CD8-positive, alpha-beta memory T cell (primary cell): ENCODE data around the gene SETDB2. TPM values are rescaled to one million over a fixed set of nuclear protein-coding genes. Genes with fewer than 3 reads are reported as not detected.
A peak's percentile ranks its signal among the peaks of the same experiment; 100 is the strongest.

Experiments
- CTCF ChIA-PET: fragments of 350-600 bp; sonication (Branson Sonifier 250); formaldehyde crosslinking; loops from one replicate; lab custom pipeline; 2021; ENCODE audit warnings: antibody characterized with exemption; lab: Charles Lee
- POLR2A ChIA-PET: fragments of 350-600 bp; sonication (Branson Sonifier 250); formaldehyde crosslinking; loops from one replicate; lab custom pipeline; 2021; ENCODE audit warnings: antibody characterized with exemption; lab: Charles Lee
- DNase-seq, 5 donors: peaks; one replicate each; pipeline versions ENCODE4 v3.0.0 to v3.0.0-alpha.2; 2020 to 2022; ENCODE audit warnings: mixed read lengths in 1 of 5
- H3K27ac ChIP-seq: one replicate; pipeline ENCODE4 v1.7.0; 2013; ENCODE audit warnings: low read depth, mild to moderate bottlenecking, low read length, moderate library complexity
- H3K27me3 ChIP-seq: 2 replicates; pipeline ENCODE4 v1.7.0; 2013; ENCODE audit warnings: low read length, mild to moderate bottlenecking; ENCODE audit not compliant: insufficient read depth, poor library complexity, severe bottlenecking
- H3K36me3 ChIP-seq: 2 replicates; pipeline ENCODE4 v1.7.0; 2013; ENCODE audit warnings: mild to moderate bottlenecking, low read length, moderate library complexity; ENCODE audit not compliant: insufficient read depth
- H3K4me1 ChIP-seq: 2 replicates; pipeline ENCODE4 v1.7.0; 2013; ENCODE audit warnings: mild to moderate bottlenecking, low read length, moderate library complexity; ENCODE audit not compliant: insufficient read depth
- H3K4me3 ChIP-seq: 2 replicates; pipeline ENCODE4 v1.7.0; 2013; ENCODE audit warnings: mild to moderate bottlenecking, low read length
- H3K9me3 ChIP-seq: 2 replicates; pipeline ENCODE4 v1.7.0; 2013; ENCODE audit warnings: mild to moderate bottlenecking, low read length
- H3K27ac Mint-ChIP-seq, 8 donors: one replicate each; pipeline ENCODE4 v1.8.0; 2020 to 2021; ENCODE audit warnings: mixed read lengths in 8 of 8, mild to moderate bottlenecking in 6 of 8, inconsistent platforms in 3 of 8, moderate library complexity in 3 of 8
- H3K27me3 Mint-ChIP-seq, 2 donors: one replicate each; pipeline ENCODE4 v1.8.0; 2020 to 2021; ENCODE audit warnings: mixed read lengths in 2 of 2, mild to moderate bottlenecking in 1 of 2, moderate library complexity in 1 of 2
- H3K36me3 Mint-ChIP-seq, 3 donors: one replicate each; pipeline ENCODE4 v1.8.0; 2020 to 2021; ENCODE audit warnings: mixed read lengths in 3 of 3, inconsistent platforms in 1 of 3, mild to moderate bottlenecking in 1 of 3
- H3K4me1 Mint-ChIP-seq, 3 donors: one replicate each; pipeline ENCODE4 v1.8.0; 2020 to 2021; ENCODE audit warnings: mixed read lengths in 3 of 3, inconsistent platforms in 1 of 3, mild to moderate bottlenecking in 1 of 3
- H3K4me3 Mint-ChIP-seq, 7 donors: one replicate each; pipeline ENCODE4 v1.8.0; 2020 to 2021; ENCODE audit warnings: mixed read lengths in 7 of 7, mild to moderate bottlenecking in 6 of 7, moderate library complexity in 4 of 7, inconsistent platforms in 2 of 7
- H3K9me3 Mint-ChIP-seq, 5 donors: one replicate each; pipeline ENCODE4 v1.8.0; 2020 to 2022; ENCODE audit warnings: mixed read lengths in 5 of 5, mild to moderate bottlenecking in 3 of 5, moderate library complexity in 2 of 5, inconsistent platforms in 1 of 5
- polyA plus RNA-seq: library from polyadenylated mRNA; unstranded; fragments of 300-500 nt; fragmentation: Illumina TruSeq; gene quantifications from one replicate; pipeline ENCODE4 v1.2.3, GENCODE V29; 2021
- total RNA-seq, 2 experiments: library from RNA; stranded (reverse); gene quantifications; one replicate each; pipeline ENCODE4 v1.2.3, GENCODE V29; 2021

Gene SETDB2, protein sequence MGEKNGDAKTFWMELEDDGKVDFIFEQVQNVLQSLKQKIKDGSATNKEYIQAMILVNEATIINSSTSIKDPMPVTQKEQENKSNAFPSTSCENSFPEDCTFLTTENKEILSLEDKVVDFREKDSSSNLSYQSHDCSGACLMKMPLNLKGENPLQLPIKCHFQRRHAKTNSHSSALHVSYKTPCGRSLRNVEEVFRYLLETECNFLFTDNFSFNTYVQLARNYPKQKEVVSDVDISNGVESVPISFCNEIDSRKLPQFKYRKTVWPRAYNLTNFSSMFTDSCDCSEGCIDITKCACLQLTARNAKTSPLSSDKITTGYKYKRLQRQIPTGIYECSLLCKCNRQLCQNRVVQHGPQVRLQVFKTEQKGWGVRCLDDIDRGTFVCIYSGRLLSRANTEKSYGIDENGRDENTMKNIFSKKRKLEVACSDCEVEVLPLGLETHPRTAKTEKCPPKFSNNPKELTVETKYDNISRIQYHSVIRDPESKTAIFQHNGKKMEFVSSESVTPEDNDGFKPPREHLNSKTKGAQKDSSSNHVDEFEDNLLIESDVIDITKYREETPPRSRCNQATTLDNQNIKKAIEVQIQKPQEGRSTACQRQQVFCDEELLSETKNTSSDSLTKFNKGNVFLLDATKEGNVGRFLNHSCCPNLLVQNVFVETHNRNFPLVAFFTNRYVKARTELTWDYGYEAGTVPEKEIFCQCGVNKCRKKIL
- total RNA-seq (10 to 100 TPM; 13.1 to 13.4 TPM), polyA plus RNA-seq (11.2 TPM)

DNA sequence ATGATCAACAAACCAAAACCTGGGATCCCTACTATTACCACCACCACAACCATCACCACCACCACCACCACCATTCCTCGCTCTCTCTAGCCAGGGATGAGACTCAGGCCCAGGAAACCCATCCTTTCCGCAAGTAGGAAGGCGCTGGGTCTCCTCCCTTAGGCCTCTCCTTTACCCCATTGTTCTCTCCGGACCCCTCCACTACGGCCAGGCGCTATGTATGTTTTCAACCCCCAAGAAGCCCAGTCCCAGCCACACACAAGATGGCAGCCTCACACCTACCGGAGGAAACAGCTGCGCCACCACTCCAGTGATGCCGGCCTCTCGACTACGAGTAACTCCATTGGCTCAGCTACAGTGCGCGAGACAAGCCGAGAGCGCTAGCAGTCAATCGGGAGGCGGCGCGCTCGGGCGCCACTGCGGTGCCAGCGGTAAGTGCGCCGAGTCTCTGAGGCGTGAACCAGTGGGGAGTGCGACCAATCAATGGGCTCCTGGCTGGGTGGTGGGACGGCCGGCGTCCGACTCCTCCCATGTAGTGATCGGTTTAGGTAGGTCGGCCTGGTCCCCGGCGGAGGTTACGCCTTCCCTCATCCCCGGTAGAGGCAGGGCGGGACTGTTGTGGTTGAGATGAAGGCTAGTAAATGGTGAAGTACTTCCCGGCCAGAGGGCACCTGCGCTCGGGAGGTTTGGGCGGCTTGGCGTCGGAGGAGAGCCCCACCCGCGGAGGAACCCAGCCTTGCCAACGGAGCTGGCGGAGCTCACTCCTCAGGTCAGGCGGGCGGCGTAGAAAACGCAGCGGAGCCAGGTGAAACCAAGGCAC is at the start of gene SETDB2, which contains the start of gene CAB39L:
Gene SETDB2 (plus strand): TSS at position 571 of the 820 bp plus-strand sequence. CDS start 7,620 bp downstream, outside the sequence.
Gene CAB39L (minus strand): TSS at position 361 of the 820 bp plus-strand sequence. CDS start 61,154 bp downstream, outside the sequence.
- no peaks in the 10 kb centered on the region for H3K9me3 ChIP-seq
- Mint-ChIP-seq H3K36me3 (peaks cover 0 to 17% (median 1%) of the 10 kb centered on the region in 3 donors), H3K4me1 (peaks cover 46 to 61% (median 57%) of the 10 kb centered on the region in 3 donors), H3K9me3 (peaks cover 0 to 2% (median 0%) of the 10 kb centered on the region in 5 donors), H3K27me3 (peaks cover 0 to 3% of the 10 kb centered on the region in 2 donors), H3K27ac (peak within 1 kb of the TSS; percentile 89 to 99 (median 99)), H3K4me3 (peak within 1 kb of the TSS; percentile 90 to 99 (median 95))
- peaks cover 43% of the 10 kb centered on the region for H3K4me1 ChIP-seq
- POLR2A ChIA-PET, result interaction anchor here (0.7 to 3.6 kb wide), 17 partner anchors 10 to 468 kb away, joined by 3 to 67 read pairs (median 5); partner anchors contain the start of genes EBPL, FNDC3A, KPNA3 and PHF11
- peak within 1 kb of the TSS; percentile 93 for H3K27ac ChIP-seq
- DNase-seq, result peak; percentile 97 to 100 (median 99)
- H3K4me3 ChIP-seq, result peak within 1 kb of the TSS; percentile 96
- CTCF ChIA-PET, result interaction anchor here (0.9 to 4.1 kb wide), 10 partner anchors 10 to 349 kb away, joined by 3 to 19 read pairs (median 4); partner anchors contain the start of gene PHF11
- no peaks in the 10 kb centered on the region for H3K27me3 ChIP-seq
- no peaks in the 10 kb centered on the region for H3K36me3 ChIP-seq

DNA sequence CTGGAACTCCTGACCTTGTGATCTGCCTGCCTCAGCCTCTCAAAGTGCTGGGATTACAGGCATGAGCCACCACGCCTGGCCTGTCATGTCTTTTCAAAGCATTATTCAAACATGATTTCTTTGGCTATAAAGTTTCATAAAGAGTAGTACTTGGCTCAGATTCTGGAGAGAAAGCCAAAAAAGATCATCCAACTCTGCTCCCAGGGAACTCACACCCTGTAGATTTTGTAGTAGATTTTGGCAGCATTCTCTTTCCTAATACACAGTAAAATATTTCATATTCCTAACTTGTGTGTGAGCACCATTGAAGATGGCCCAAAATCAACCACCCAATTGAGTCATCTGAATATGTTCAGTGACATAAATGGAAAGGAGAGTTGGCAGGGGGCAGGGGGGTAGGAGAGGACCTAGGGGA is 48.6 kb upstream of the SETDB2 start:
- Mint-ChIP-seq H3K27me3 (no peaks in the 10 kb centered on the region), H3K27ac (no peak overlapping the region), H3K36me3 (peaks cover 0 to 9% (median 3%) of the 10 kb centered on the region in 3 donors), H3K4me3 (no peak overlapping the region), H3K9me3 (peaks cover 0 to 2% (median 0%) of the 10 kb centered on the region in 5 donors), H3K4me1 (no peaks in the 10 kb centered on the region)
- no peaks in the 10 kb centered on the region for H3K4me1 ChIP-seq
- H3K36me3 ChIP-seq, result no peaks in the 10 kb centered on the region
- H3K9me3 ChIP-seq, result no peaks in the 10 kb centered on the region
- no peak overlapping the region for H3K4me3 ChIP-seq
- H3K27ac ChIP-seq, result no peak overlapping the region
- CTCF ChIA-PET, result no interaction called here
- POLR2A ChIA-PET, result no interaction called here
- no peaks in the 10 kb centered on the region for H3K27me3 ChIP-seq
- DNase-seq, result no peak

DNA sequence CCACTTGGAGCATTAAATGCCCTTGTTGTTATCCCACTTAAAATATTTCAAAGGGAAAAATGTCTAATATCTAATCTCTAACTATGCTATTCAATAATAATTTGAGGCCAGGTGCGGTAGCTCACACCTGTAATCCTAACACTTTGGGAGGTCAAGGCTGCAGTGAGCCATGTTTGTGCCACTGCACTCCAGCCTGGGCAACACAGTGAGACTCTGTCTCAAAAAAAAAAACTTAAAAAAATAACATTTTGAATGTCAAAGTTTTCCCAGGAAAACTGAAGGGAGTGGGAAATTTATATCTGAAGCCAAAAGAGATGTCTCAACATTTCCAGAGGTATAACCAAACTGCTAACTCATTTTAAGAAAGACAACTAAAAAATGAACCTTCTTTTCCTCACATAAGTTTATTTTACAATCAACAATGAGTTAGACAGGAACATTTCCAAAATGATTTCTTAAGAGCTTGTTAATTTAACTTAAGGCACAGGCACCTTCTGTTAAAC is 48.1 kb upstream of the SETDB2 start:
- H3K4me3 Mint-ChIP-seq, result no peak overlapping the region
- H3K36me3 ChIP-seq, result no peaks in the 10 kb centered on the region
- ChIA-PET POLR2A (no interaction called here), CTCF (no interaction called here)
- H3K27ac Mint-ChIP-seq, result no peak overlapping the region
- H3K9me3 Mint-ChIP-seq, result peaks cover 0 to 2% (median 0%) of the 10 kb centered on the region in 5 donors
- H3K4me3 ChIP-seq, result no peak overlapping the region
- no peaks in the 10 kb centered on the region for H3K9me3 ChIP-seq
- peaks cover 0 to 6% (median 2%) of the 10 kb centered on the region in 3 donors for H3K36me3 Mint-ChIP-seq
- no peaks in the 10 kb centered on the region for H3K27me3 ChIP-seq
- no peaks in the 10 kb centered on the region for H3K4me1 Mint-ChIP-seq
- H3K27me3 Mint-ChIP-seq, result no peaks in the 10 kb centered on the region
- no peak overlapping the region for H3K27ac ChIP-seq
- DNase-seq, result no peak
- H3K4me1 ChIP-seq, result no peaks in the 10 kb centered on the region

DNA sequence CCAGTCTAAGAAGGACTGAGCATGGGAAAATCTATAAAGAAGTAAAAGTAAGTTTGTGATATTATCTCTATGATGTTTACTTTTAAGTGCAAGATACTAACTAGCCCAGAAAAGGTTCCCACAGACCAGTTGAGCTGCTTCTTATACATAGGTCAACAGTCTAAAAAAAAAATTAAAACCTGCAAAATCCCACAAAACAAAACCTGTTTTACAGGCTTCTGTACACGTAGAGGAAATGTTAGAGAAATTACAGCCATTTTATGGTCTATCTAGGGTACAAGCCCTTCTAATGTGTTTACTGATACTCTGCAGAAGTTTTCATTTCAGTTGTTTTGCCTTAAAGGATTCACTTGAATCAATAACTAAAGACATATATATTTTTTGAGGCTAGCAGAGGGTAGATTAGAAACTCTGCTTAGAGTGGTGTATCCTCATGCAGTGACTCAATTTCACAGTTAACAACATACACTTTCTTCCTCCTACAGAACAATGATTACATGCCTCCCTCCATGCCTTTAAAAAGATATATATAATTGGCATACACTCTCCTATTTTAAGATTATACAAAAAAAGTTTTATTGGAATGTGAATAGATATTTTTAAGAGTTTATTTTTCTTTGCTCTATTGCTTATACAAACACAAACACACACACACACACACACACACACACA is 44.1 kb upstream of the SETDB2 start:
- H3K4me3 Mint-ChIP-seq, result no peak overlapping the region
- no peaks in the 10 kb centered on the region for H3K27me3 Mint-ChIP-seq
- ChIA-PET POLR2A (no interaction called here), CTCF (no interaction called here)
- no peaks in the 10 kb centered on the region for H3K9me3 ChIP-seq
- H3K36me3 Mint-ChIP-seq, result peaks cover 7 to 17% (median 10%) of the 10 kb centered on the region in 3 donors
- H3K27ac Mint-ChIP-seq, result no peak overlapping the region
- H3K27me3 ChIP-seq, result no peaks in the 10 kb centered on the region
- no peak overlapping the region for H3K4me3 ChIP-seq
- H3K4me1 ChIP-seq, result no peaks in the 10 kb centered on the region
- H3K27ac ChIP-seq, result no peak overlapping the region
- H3K4me1 Mint-ChIP-seq, result peaks cover 0 to 4% (median 0%) of the 10 kb centered on the region in 3 donors
- H3K36me3 ChIP-seq, result no peaks in the 10 kb centered on the region
- no peak for DNase-seq
- peaks cover 8 to 16% (median 15%) of the 10 kb centered on the region in 5 donors for H3K9me3 Mint-ChIP-seq

DNA sequence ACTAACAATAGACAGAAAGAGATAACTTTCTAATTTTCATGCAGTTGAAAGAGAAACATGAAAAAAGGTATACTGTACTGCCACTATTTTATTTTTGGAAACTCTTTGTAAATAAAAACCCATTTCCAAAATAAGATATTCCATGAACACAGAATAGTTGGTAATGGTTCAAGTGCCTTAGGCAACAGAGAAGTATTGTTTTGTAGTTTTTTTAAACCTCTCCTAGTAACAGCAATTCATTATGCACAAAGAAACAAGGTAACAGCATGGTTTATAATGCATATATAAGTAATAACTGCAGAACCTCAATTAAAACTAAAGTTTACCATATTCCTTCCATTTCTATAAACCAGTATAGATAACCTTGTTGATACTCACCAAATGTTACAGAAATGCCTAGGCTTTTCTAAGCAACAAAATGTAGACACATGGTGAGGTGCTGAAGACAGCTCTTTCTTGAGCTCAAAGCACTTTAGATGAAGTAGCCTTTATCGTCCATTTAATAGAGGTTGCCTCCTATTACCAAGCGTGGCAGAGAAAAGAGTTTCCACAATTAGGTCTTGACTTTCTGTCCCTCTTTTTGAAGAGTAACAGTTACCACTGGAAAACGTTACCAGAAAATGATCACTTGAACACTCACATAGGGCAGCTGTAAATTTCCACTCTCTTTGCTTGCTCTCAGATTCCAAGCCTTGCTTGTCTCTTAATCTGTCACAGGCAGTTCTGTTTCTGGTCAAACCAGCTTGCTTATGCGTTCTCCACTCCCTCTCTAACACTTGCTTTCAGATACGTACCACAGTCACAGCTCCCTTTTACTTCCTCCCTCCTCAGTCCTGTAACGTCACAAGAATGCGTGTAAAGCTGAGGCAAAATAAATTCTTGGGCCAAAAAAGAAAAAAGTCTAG is 43.1 kb upstream of the SETDB2 start:
- Histone ChIP-seq H3K9me3 (no peaks in the 10 kb centered on the region), H3K27me3 (no peaks in the 10 kb centered on the region), H3K36me3 (no peaks in the 10 kb centered on the region), H3K27ac (no peak overlapping the region), H3K4me1 (no peaks in the 10 kb centered on the region), H3K4me3 (no peak overlapping the region)
- Mint-ChIP-seq H3K9me3 (peaks cover 13 to 25% (median 22%) of the 10 kb centered on the region in 5 donors), H3K27ac (no peak overlapping the region), H3K4me3 (no peak overlapping the region), H3K4me1 (peaks cover 0 to 4% (median 0%) of the 10 kb centered on the region in 3 donors), H3K36me3 (peaks cover 11 to 27% (median 12%) of the 10 kb centered on the region in 3 donors), H3K27me3 (no peaks in the 10 kb centered on the region)
- ChIA-PET POLR2A (no interaction called here), CTCF (no interaction called here)
- no peak for DNase-seq

DNA sequence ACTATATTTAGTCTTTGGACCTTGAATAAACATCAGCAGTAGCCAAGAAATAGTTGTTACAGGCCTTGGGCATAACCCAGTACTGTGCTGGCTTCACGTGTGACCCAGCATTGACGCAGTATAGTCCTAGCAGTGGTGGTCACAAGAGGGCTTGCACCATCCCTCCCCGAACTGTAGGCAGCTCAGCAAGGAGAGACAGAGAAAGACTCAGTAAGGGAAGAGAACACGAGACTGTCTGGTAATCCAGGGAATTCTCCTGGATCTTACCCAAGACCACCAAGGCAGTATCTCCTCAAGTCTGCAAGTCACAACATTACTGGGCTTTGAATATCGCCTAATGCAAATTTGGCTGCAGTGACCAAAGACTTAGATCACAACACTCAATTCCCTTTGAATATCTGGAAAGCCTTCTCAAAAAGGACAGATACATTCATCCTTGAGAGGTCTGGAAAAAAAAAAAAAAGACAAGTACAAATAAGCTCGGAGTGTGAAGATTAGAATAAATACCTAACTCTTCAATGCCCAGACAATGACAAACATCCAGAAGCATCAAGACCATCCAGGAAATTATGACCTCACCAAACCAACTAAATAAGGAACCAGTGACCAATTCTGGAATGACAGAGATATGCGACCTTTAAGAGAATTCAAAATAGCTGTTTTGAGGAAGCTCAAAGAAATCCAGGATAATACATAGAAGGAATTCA is 39.9 kb upstream of the SETDB2 start:
- peaks cover 0 to 4% (median 0%) of the 10 kb centered on the region in 3 donors for H3K4me1 Mint-ChIP-seq
- DNase-seq, result no peak
- Histone ChIP-seq H3K27ac (no peak overlapping the region), H3K9me3 (no peaks in the 10 kb centered on the region), H3K27me3 (no peaks in the 10 kb centered on the region), H3K4me3 (no peak overlapping the region), H3K36me3 (no peaks in the 10 kb centered on the region), H3K4me1 (no peaks in the 10 kb centered on the region)
- H3K27me3 Mint-ChIP-seq, result no peaks in the 10 kb centered on the region
- H3K27ac Mint-ChIP-seq, result no peak overlapping the region
- peaks cover 13 to 25% (median 24%) of the 10 kb centered on the region in 5 donors for H3K9me3 Mint-ChIP-seq
- ChIA-PET POLR2A (interaction anchor here (0.7 kb wide), 1 partner anchor 112 kb away, joined by 3 read pairs; no protein-coding TSS in a partner anchor), CTCF (no interaction called here)
- H3K36me3 Mint-ChIP-seq, result peaks cover 11 to 36% (median 12%) of the 10 kb centered on the region in 3 donors
- no peak overlapping the region for H3K4me3 Mint-ChIP-seq
